OCI-LY7 (cell line): Measurements from ENCODE around the gene PTH1R. TPM values are rescaled to one million over a fixed set of nuclear protein-coding genes. Genes with fewer than 3 reads are reported as not detected.

Experiments
- BruUV-seq: library from RNA; stranded (reverse); fragments of 400-500 nt; replicated peaks from 2 replicates; lab custom pipeline; 2021; lab: Mats Ljungman, UMichigan
- CTCF ChIA-PET: fragments of 300-600 bp; sonication (Branson Sonifier 250); formaldehyde crosslinking; loops from one replicate; lab custom pipeline; 2022; ENCODE audit warnings: antibody characterized with exemption; ENCODE audit not compliant: unreplicated experiment; lab: Charles Lee
- POLR2A ChIA-PET: fragments of 300-600 bp; sonication (Branson Sonifier 250); formaldehyde crosslinking; loops from one replicate; lab custom pipeline; 2022; ENCODE audit warnings: antibody characterized with exemption; lab: Charles Lee
- DNase-seq: peaks from one replicate; pipeline ENCODE4 v3.0.0-alpha.2; 2015; ENCODE audit warnings: low spot score
- H2AFZ ChIP-seq: fragments of 200-600 bp; sonication (generic), shearing (Covaris generic); 2 replicates; pipeline ENCODE4 v1.6.1; 2014; ENCODE audit warnings: mild to moderate bottlenecking, antibody characterized with exemption, low read length, moderate library complexity
- H3K27ac ChIP-seq: fragments of 200-600 bp; sonication (generic); 2 replicates; pipeline ENCODE4 v1.5.1; 2014; ENCODE audit warnings: mixed run types, low read depth, mild to moderate bottlenecking, moderate library complexity, low read length, inconsistent platforms; ENCODE audit not compliant: poor library complexity, severe bottlenecking
- H3K36me3 ChIP-seq: fragments of 200-600 bp; sonication (generic); 2 replicates; pipeline ENCODE4 v1.6.1; 2014; ENCODE audit warnings: mild to moderate bottlenecking, antibody characterized with exemption, low read length, moderate library complexity, mixed read lengths; ENCODE audit not compliant: insufficient read depth
- H3K4me1 ChIP-seq: fragments of 200-600 bp; sonication (generic); 2 replicates; pipeline ENCODE4 v1.5.1; 2014; ENCODE audit warnings: mild to moderate bottlenecking, low read length; ENCODE audit not compliant: insufficient read depth, poor library complexity, severe bottlenecking
- H3K4me2 ChIP-seq: fragments of 200-600 bp; sonication (generic); 2 replicates; pipeline ENCODE4 v1.6.1; 2014; ENCODE audit warnings: mild to moderate bottlenecking, low read length
- H3K4me3 ChIP-seq: fragments of 200-600 bp; sonication (generic); 2 replicates; pipeline ENCODE4 v1.5.1; 2014; ENCODE audit warnings: mild to moderate bottlenecking, low read depth, low read length; ENCODE audit not compliant: poor library complexity, severe bottlenecking
- H3K79me2 ChIP-seq: fragments of 200-600 bp; sonication (generic); 2 replicates; pipeline ENCODE4 v1.6.1; 2016; ENCODE audit warnings: low read depth, mild to moderate bottlenecking, low read length, moderate library complexity, mixed read lengths; ENCODE audit not compliant: insufficient read depth
- H3K9me2 ChIP-seq: fragments of 200-600 bp; sonication (generic); 2 replicates; pipeline ENCODE4 v1.6.1; 2016; ENCODE audit warnings: mild to moderate bottlenecking, low read length, mixed read lengths; ENCODE audit not compliant: insufficient read depth
- H3K9me3 ChIP-seq: fragments of 200-600 bp; sonication (generic); 2 replicates; pipeline ENCODE4 v1.6.1; 2014; ENCODE audit warnings: mild to moderate bottlenecking, mixed run types, low read length, mixed read lengths
- H4K20me1 ChIP-seq: fragments of 200-600 bp; sonication (generic); 2 replicates; pipeline ENCODE4 v1.6.1; 2014; ENCODE audit warnings: mild to moderate bottlenecking, antibody characterized with exemption, low read length, moderate library complexity, mixed read lengths; ENCODE audit not compliant: insufficient read depth
- EZH2phosphoT487 ChIP-seq: fragments of 200-600 bp; sonication (generic); IDR thresholded peaks from 2 replicates; pipeline ENCODE4 v1.6.1; 2018; ENCODE audit warnings: low read depth, borderline replicate concordance, mild to moderate bottlenecking, mixed run types, antibody characterized with exemption, low read length, moderate library complexity, mixed read lengths
- intact Hi-C: fragments of 100-400 bp; cut with micrococcal nuclease; formaldehyde crosslinking; loops from one replicate; pipeline ENCODE4 v1.10.0; 2022; ENCODE audit not compliant: unreplicated experiment
- total RNA-seq, 2 experiments: library from RNA; depleted of rRNA in 1 of 2; stranded (reverse); fragments of >200 nt in 1 of 2; shearing (Covaris generic) in 1 of 2; gene quantifications; 2 replicates each; pipeline ENCODE4 v1.2.3, GENCODE V29; 2014 to 2022
- TF ChIP-seq, protein P1 (sequence below): fragments of 200-600 bp; sonication (generic); conservative IDR thresholded peaks from 2 replicates; pipeline ENCODE4 v1.5.1; 2014; ENCODE audit warnings: mild to moderate bottlenecking, antibody characterized with exemption, low read length, moderate library complexity, mixed read lengths

The PTH1R gene
- total RNA-seq, 2 experiments from 2014 or later, result not detected

DNA sequence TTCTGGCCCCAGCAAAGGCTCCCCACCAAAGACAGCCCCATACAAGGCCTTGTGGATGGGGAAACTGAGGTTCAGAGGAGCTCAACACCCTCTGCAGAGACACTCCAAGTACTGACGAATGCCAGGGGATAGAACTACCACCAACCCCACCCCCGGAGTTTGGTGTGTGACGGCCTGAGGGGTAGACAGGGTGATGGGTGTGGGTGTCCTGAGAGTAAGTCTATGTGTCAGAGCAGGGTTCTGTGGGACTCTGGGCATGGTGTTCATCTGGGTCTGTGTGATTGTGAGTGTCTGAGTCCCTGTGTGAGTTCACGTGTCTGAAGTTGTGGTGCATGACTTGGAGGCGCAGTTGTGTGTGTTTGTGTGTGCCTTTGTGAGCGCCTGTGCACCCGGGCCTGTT is 7.4 kb downstream of the PTH1R start:
- BruUV-seq, result no TSS peak
- no peak overlapping the region for H3K4me2 ChIP-seq
- TF ChIP-seq, protein P1, sequence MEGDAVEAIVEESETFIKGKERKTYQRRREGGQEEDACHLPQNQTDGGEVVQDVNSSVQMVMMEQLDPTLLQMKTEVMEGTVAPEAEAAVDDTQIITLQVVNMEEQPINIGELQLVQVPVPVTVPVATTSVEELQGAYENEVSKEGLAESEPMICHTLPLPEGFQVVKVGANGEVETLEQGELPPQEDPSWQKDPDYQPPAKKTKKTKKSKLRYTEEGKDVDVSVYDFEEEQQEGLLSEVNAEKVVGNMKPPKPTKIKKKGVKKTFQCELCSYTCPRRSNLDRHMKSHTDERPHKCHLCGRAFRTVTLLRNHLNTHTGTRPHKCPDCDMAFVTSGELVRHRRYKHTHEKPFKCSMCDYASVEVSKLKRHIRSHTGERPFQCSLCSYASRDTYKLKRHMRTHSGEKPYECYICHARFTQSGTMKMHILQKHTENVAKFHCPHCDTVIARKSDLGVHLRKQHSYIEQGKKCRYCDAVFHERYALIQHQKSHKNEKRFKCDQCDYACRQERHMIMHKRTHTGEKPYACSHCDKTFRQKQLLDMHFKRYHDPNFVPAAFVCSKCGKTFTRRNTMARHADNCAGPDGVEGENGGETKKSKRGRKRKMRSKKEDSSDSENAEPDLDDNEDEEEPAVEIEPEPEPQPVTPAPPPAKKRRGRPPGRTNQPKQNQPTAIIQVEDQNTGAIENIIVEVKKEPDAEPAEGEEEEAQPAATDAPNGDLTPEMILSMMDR, result no peak
- TF ChIP-seq EZH2phosphoT487, result no peak
- ChIA-PET POLR2A (interaction anchor here (0.8 kb wide), 1 partner anchor 105 kb away, joined by 3 read pairs; no protein-coding TSS in a partner anchor), CTCF (no interaction called here)
- no peaks in the 10 kb centered on the region for H3K4me1 ChIP-seq
- H3K9me2 ChIP-seq, result no peaks in the 10 kb centered on the region
- intact Hi-C loops, result no loop called here
- no peak overlapping the region for H3K27ac ChIP-seq
- H3K79me2 ChIP-seq, result no peaks in the 10 kb centered on the region
- no peak for DNase-seq
- no peaks in the 10 kb centered on the region; the same call in 1 of the 2 replicates for H4K20me1 ChIP-seq
- no peak overlapping the region for H3K4me3 ChIP-seq
- H2AFZ ChIP-seq, result no peak overlapping the region
- no peaks in the 10 kb centered on the region for H3K9me3 ChIP-seq
- no peaks in the 10 kb centered on the region for H3K36me3 ChIP-seq

DNA sequence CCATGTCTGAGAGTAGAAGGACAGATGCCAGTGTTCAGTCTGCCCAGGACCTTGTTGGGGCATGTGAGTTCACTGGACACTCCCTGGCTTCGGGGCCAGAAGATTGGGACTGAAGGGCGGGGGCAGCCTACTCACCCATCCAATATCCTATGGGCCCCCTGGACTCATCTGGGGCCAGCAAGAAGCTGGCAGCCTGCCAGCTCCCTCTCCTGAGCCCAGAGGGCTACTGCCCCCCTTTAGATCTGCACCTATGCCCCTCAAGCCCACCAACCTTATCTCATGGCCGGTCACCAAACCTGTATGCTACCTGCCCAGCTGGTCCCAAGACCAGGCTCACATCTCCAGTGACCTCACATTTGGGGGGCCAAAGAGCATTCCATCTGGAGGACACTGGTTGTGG is 8.1 kb downstream of the PTH1R start:
- TF ChIP-seq, protein P1, result no peak
- TF ChIP-seq EZH2phosphoT487, result no peak
- intact Hi-C loops, result no loop called here
- no TSS peak for BruUV-seq
- no peaks in the 10 kb centered on the region for H3K4me1 ChIP-seq
- no peak overlapping the region for H2AFZ ChIP-seq
- H3K9me2 ChIP-seq, result no peaks in the 10 kb centered on the region
- H3K4me2 ChIP-seq, result no peak overlapping the region
- ChIA-PET POLR2A (interaction anchor here (0.8 kb wide), 1 partner anchor 106 kb away, joined by 3 read pairs; no protein-coding TSS in a partner anchor), CTCF (no interaction called here)
- DNase-seq, result no peak
- H3K27ac ChIP-seq, result no peak overlapping the region
- no peaks in the 10 kb centered on the region for H3K36me3 ChIP-seq
- H3K79me2 ChIP-seq, result no peaks in the 10 kb centered on the region
- no peak overlapping the region for H3K4me3 ChIP-seq
- no peaks in the 10 kb centered on the region; the same call in 1 of the 2 replicates for H4K20me1 ChIP-seq
- H3K9me3 ChIP-seq, result no peaks in the 10 kb centered on the region

GRCh38 chr3:46887980-46888494 is 10.5 kb downstream of the PTH1R start:
- no peaks in the 10 kb centered on the region for H3K79me2 ChIP-seq
- no peak for DNase-seq
- H3K4me2 ChIP-seq, result no peak overlapping the region
- H2AFZ ChIP-seq, result no peak overlapping the region
- H4K20me1 ChIP-seq, result no peaks in the 10 kb centered on the region
- TF ChIP-seq, protein P1, result no peak
- TF ChIP-seq EZH2phosphoT487, result no peak
- H3K36me3 ChIP-seq, result no peaks in the 10 kb centered on the region
- BruUV-seq, result no TSS peak
- POLR2A ChIA-PET, result no interaction called here
- H3K4me3 ChIP-seq, result no peak overlapping the region
- H3K9me3 ChIP-seq, result no peaks in the 10 kb centered on the region
- intact Hi-C loops, result no loop called here
- CTCF ChIA-PET, result no interaction called here
- H3K27ac ChIP-seq, result no peak overlapping the region
- H3K4me1 ChIP-seq, result no peaks in the 10 kb centered on the region
- H3K9me2 ChIP-seq, result no peaks in the 10 kb centered on the region
